Body of pancreas (tissue), 4 donors: Measurements from ENCODE around the gene ARHGEF3. TPM values are rescaled to one million over a fixed set of nuclear protein-coding genes. Genes with fewer than 3 reads are reported as not detected.

Experiments used
- ATAC-seq: fragments of 150-250 bp; one replicate; pipeline ENCODE4 v1.9.1; 2016
- DNase-seq, 4 donors: peaks; one replicate each; pipeline ENCODE4 v3.0.0-alpha.2; 2019
- H3K27ac ChIP-seq, 4 donors: fragments of 200-600 bp; sonication (generic); 1 replicate in 3 of 4; 2 replicates in 1 of 4; pipeline versions ENCODE4 v1.5.1 to v1.6.1; 2016 to 2019; ENCODE audit warnings: mild to moderate bottlenecking in 1 of 4, mixed read lengths in 1 of 4, moderate library complexity in 1 of 4
- H3K27me3 ChIP-seq, 2 donors: fragments of 200-600 bp; sonication (generic); one replicate each; pipeline ENCODE4 v1.6.0; 2016; ENCODE audit warnings: mild to moderate bottlenecking in 1 of 2
- H3K36me3 ChIP-seq, 2 donors: fragments of 200-600 bp; sonication (generic); replicated peaks in 1 of 2; 2 replicates each; pipeline ENCODE4 v1.5.1; 2016; ENCODE audit warnings: low read depth in 2 of 2; ENCODE audit not compliant: insufficient read depth in 1 of 2
- H3K4me1 ChIP-seq: fragments of 200-600 bp; sonication (generic); one replicate; pipeline ENCODE4 v1.6.0; 2016
- H3K4me3 ChIP-seq, 2 donors: fragments of 200-600 bp; sonication (generic); 1 replicate in 1 of 2; 2 replicates in 1 of 2; pipeline ENCODE4 v1.5.1; 2016 to 2019
- H3K9me3 ChIP-seq, 3 donors: fragments of 200-600 bp; sonication (generic); 1 replicate in 2 of 3; 2 replicates in 1 of 3; pipeline ENCODE4 v1.5.1; 2016
- CTCF ChIP-seq, 7 experiments: fragments of 450-650 bp in 4 of 7; fragments of 200-600 bp in 3 of 7; sonication (generic) in 3 of 7; IDR thresholded peaks; one replicate each; pipeline ENCODE4 v1.5.1; 2016 to 2019; ENCODE audit warnings: antibody characterized with exemption in 7 of 7
- POLR2A ChIP-seq, 3 donors: fragments of 450-650 bp; IDR thresholded peaks; one replicate each; pipeline ENCODE4 v1.6.1; 2016; ENCODE audit warnings: antibody characterized with exemption in 3 of 3, mild to moderate bottlenecking in 2 of 3
- WGBS, 2 donors: methylation state at CpG; one replicate each; pipeline ENCODE4 v1.1.5; 2017; 5-methylcytosine and 5-hydroxymethylcytosine counted together
- intact Hi-C: fragments of 100-400 bp; cut with DNase I; formaldehyde crosslinking; loops from one replicate; pipeline ENCODE4 v1.15.1; 2023
- total RNA-seq, 2 donors: library from RNA; depleted of rRNA; stranded (reverse); fragments of >200 nt; gene quantifications; one replicate each; pipeline ENCODE4 v1.1.0, GENCODE V29; 2016

ARHGEF3 gene
- total RNA-seq, 2 donors from 2014 or later, result 27.4 to 38.7 TPM

- no peaks in the 10 kb centered on the region for H3K27me3 ChIP-seq
- TF ChIP-seq CTCF (IDR thresholded peaks at IDR 0.05), result no peak
- TF ChIP-seq POLR2A (IDR thresholded peaks at IDR 0.05), result no peak
- no peaks in the 10 kb centered on the region for H3K9me3 ChIP-seq
- intact Hi-C loops, result no loop called here
- no peak overlapping the region for H3K4me3 ChIP-seq
- H3K36me3 ChIP-seq, result no peaks in the 10 kb centered on the region
- peak; percentile 24 for ATAC-seq
- 53 to 58% methylated on average over 9 of the region's 9 CpGs for WGBS, 2 donors
- peaks cover 99% of the 10 kb centered on the region for H3K4me1 ChIP-seq
- H3K27ac ChIP-seq, result peak overlapping the region in 3 of 4 donors; percentile 52 to 85 (median 72)
- no peak for DNase-seq
Measured at GRCh38 chr3:56787258-56787775, 14.4 kb downstream of the ARHGEF3 start.

GRCh38 chr3:56785499-56785898 is 16.2 kb downstream of the ARHGEF3 start:
- H3K27ac ChIP-seq, result peak overlapping the region; percentile 50 to 85 (median 66)
- no peak for DNase-seq
- no peak for ATAC-seq
- intact Hi-C loops, result no loop called here
- peaks cover 97% of the 10 kb centered on the region for H3K4me1 ChIP-seq
- 57 to 62% methylated on average over 4 of the region's 4 CpGs for WGBS, 2 donors
- no peaks in the 10 kb centered on the region for H3K27me3 ChIP-seq
- TF ChIP-seq POLR2A (IDR thresholded peaks at IDR 0.05) (no peak), CTCF (IDR thresholded peaks at IDR 0.05) (no peak)
- no peaks in the 10 kb centered on the region for H3K9me3 ChIP-seq
- no peaks in the 10 kb centered on the region for H3K36me3 ChIP-seq
- H3K4me3 ChIP-seq, result no peak overlapping the region

GRCh38 chr3:56784448-56785001 is 17.2 kb downstream of the ARHGEF3 start:
- Histone ChIP-seq H3K4me1 (peaks cover 95% of the 10 kb centered on the region), H3K27me3 (no peaks in the 10 kb centered on the region), H3K9me3 (no peaks in the 10 kb centered on the region), H3K36me3 (no peaks in the 10 kb centered on the region), H3K27ac (peak overlapping the region; percentile 50 to 85 (median 66)), H3K4me3 (no peak overlapping the region)
- WGBS, 2 donors, result 54 to 57% methylated on average over 5 of the region's 5 CpGs
- TF ChIP-seq CTCF (IDR thresholded peaks at IDR 0.05) (no peak), POLR2A (IDR thresholded peaks at IDR 0.05) (no peak)
- no peak for ATAC-seq
- intact Hi-C loops, result no loop called here
- no peak for DNase-seq

- H3K9me3 ChIP-seq, result no peaks in the 10 kb centered on the region
- H3K4me1 ChIP-seq, result peaks cover 90% of the 10 kb centered on the region
- intact Hi-C loops, result no loop called here
- WGBS, 2 donors, result 25 to 26% methylated on average over 8 of the region's 8 CpGs
- H3K27ac ChIP-seq, result peak overlapping the region; percentile 50 to 85 (median 66)
- H3K27me3 ChIP-seq, result no peaks in the 10 kb centered on the region
- ATAC-seq (peak; percentile 67), DNase-seq (peak; percentile 61 to 77 (median 75))
- peak in 1 of 3 donors; percentile 31 for TF ChIP-seq POLR2A (IDR thresholded peaks at IDR 0.05)
- no peak for TF ChIP-seq CTCF (IDR thresholded peaks at IDR 0.05)
- no peaks in the 10 kb centered on the region for H3K36me3 ChIP-seq
- no peak overlapping the region for H3K4me3 ChIP-seq
Measured at GRCh38 chr3:56783644-56784447, 17.9 kb downstream of the ARHGEF3 start.
